KG1 (cell line): Measurements from ENCODE around the gene FBF1.

ENCODE experiments used
- DNase-seq: peaks from one replicate; lab custom pipeline; 2025; lab: John Stamatoyannopoulos, UW

The FBF1 gene

DNA sequence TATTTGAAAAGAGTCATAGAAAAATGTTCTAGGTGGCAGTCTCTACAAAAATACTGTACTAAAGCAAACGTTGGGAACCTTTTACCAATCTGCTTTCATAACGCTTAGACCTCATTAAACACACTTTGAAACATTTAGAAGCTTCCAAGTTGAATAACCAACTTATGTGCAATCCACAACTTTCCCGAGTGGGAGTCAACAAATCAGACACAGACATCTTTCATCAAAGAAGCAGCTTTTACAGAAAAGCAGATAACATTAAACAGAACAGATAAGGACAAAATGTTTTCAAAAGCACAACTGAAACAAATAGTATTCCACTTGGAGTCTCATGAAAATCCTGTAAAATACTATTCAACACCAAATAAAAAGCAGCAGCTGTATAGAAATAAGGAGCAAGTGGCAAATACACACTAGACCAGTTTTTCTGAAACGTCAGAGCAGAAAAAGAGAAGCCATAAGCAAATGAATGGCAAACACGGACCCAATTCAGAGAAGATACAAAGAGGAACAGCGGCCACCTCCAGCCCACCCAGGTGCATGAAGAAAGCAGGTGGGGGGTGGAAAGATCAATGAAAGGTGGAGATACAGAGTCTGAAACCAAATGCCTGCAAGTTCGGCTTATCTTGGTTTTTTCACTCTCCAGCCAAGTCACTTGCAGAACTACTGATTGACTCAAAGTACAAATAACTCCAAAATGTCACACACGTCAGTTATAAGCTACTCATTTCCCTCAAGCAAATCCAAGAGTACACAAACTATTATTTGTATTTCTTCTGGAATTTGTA is 18.4 kb upstream of the FBF1 start:
- no peak for DNase-seq

DNA sequence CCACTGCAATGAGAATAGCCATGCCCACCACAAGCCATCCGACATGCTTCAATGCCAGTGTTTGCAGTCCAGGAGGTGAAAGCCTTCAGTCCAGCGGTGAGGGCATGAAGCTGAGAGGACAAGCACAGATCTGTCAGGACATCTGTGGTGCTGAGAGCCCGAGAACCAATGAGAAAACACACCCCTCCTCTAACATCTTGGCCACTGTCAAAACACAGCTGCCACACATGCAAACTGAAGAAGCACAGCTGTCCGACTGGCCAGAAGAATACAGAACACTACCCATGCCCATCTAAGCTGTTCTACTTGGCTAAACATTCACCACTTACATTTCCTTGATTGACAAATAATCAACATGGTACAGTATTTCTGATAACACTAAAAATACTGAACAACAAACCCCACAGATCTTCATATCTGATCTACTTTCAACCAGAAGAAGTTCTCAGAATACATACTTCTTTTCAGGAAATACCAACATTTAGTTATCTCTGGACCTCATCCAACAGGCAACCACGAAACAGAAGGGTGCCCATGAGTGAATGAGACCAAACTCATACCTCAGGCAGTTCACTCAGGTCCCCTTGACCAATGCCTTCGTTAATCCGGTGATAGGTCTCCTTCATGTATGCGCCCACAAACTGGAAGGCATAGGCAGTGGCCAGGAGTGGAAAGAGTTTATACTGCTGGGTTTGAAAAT is 10.2 kb upstream of the FBF1 start:
- DNase-seq: no peak

DNA sequence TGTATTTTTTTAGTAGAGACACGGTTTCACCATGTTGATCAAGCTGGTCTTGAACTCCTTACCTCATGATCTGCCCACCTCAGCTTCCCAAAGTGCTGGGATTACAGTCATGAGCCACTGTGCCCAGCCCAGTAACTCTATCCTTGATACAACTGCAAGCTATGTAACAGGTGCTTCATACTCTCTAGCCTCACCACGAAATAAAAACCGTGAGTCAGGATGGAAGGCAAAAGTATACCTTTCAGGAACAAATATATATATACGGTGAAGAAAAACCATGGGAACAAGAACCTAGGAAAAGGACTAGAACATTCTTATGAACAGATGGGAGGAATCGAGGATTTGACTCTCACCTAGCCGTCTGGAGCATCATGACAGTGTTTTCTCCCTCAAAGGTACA is 9.6 kb upstream of the FBF1 start:
- DNase-seq: no peak

DNA sequence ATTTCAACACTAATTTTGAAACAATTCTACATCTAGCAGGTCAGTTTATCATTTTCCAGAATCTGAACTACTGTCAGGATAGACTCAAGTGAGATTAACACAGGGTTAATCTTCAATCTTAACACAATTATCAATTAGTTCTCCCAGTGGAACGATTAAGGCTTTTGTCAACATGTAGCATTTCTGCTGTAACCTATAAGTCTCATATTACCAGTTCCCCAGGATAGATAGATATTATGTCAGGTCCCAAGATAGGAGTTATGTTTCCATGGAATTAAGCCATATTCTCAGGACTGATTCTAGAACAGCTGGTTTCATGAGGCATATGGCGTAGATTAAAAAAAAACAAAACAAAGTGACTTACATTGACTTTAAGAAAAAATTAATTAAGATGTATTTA is 4.4 kb upstream of the FBF1 start:
- no peak for DNase-seq

DNA sequence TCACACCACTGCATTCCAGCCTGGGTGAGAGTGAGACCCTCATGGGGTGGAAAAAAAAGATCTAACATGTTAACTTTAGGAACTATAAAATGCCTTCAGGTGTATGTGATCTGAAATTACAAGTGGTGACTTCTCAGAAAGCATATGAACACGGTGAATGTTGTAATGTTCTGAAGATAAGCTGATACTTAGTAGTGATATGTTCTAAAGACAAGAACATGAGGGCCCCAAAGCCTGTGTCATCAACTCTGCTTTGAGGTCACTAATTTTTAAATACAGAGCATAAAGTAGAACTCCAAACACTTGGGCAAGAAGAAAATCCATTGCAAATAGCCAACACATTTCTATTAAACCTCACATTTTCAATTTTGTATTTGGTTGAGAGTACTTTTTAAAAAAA is 2.6 kb upstream of the FBF1 start:
- no peak for DNase-seq

DNA sequence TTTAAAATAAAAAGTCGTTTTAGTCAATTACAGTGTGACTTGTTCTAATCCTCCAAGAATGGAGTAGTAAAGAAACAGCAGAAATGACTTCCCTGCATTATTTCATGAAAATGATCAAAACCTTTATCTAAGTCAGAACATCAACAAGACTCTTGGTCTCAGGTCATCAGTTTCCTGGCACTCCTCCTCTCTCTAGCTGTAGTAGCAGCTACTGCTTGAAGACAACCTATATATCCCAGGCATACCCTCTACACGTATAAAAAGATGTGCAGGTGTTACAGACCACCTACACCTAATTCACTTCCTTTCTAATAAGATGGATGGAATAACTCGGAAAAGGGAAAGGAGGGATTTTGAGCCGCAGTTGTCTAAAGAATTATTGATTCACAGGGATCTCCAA is 1.6 kb upstream of the FBF1 start:
- DNase-seq: no peak

DNA sequence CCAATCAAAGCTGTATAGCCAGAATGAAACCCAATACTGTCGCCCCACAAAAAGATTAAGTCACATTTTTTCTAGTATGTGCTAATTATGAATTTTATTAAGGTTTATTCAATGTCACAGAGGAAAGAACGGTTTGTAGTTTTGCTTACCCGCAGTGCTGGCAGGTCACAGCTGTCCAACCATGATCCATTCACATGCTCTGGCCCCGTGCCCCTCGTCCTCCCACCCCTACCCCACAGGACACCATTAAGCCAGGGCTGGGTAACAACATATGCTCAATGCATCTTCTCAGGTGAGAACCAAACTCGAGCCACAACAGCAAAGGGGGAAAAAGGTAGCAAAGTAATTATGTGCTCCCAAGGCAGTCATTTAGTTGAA is 589 bp upstream of the FBF1 start:
- DNase-seq: no peak

DNA sequence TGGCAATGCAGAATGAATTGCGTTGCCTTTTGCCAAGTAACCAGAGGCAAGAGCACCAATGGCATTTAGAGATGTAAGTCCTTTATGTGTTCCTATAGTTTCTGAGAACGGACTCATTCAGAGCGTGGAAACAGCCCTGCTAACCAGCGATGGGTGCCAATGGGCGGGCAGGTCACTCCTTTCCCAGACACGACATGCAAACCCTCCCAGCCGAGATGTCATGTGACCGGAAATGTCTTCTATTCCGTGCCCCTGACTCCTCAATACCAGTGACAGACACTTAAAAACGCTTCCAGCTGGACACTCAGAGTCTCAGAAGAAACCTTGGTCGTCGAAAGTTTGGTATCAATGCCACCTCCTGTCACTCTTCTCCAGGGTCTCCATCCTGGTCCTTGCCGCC is 3.2 kb downstream of the FBF1 start:
- DNase-seq: no peak

DNA sequence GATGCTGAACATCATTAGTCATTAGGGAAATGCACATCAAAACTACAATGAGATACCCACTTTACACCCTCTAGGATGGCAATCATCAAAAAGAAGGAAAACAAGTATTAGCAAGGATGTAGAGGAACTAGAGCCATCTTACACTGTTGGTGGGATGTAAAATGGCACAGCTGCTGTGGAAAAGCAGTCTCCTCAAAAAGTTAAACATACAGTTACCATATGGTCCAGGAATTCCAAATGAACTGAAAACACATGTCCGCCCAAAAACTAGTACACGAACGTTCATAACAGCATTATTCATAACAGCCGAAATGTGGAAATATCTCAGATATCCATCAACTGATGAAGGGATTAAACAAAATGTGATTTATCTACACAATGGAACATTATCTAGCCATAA is 7.0 kb downstream of the FBF1 start:
- no peak for DNase-seq

DNA sequence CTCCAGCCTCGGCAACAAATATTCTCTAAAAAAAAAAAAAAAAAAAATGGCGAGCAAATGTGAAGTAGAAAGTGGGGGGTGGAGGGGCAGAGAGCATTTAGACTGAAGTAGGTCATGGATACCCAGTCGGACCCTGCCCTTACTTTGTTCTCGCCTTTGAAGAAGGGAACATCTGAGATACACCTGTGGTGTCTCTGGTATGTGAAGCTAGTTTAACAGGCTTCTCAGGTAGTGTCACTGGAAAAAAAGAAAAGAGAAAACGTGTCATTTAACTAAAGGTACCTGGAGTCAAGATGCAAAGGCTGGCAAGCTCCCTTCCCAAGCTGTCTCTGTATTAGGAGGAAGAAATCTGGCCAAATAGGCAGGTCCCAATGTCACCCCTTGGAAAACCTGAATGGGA is 8.0 kb downstream of the FBF1 start:
- no peak for DNase-seq

DNA sequence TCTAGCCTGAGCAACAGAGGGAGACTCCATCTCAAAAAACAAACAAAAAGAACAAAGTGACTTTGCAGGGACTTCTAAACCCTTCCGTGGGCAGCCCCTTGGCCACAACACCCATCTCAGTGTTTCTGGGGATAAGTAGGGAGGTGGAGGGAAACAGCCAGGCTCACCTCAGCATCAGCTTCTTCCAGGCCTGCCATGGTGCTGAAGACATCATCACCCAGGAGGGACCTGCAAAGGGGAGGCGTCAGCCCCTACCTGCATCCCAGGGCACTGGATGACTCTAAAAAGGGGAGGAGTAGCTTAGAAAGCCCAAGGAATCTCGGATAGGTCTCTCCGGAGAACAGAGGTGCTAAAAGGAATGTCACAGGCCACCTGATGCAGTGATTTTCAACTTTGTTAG is 9.8 kb downstream of the FBF1 start:
- no peak for DNase-seq

DNA sequence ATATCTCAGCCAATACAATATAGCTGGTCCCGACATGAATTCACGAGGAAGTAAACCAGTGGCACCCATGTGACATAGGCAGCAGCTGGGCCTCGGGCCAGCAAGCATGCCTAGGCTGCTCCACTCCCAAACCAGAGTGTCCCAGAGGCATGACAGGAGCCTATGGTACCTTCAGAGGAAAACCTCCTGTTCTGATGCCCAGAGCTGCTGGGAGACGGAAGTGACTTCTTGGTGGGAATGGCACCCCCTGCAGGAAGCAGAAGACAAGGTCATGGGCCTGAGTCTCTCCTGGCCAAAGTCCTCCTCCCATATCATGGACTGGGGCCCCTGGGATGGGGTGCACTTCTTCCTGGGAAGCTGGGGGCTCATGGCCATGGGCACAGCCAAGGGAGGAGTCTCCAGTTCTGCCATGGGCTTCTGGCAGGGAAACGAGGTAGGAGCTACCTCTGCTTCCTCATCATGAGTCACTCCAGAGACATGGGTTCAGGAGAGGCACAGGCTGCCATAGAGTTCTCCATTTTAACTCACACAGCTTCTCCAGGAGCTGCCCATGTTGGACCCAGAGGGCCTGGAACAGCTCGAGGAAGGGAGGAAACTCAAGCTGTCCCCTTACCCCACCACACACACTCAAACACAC is 13.4 kb downstream of the FBF1 start:
- no peak for DNase-seq

DNA sequence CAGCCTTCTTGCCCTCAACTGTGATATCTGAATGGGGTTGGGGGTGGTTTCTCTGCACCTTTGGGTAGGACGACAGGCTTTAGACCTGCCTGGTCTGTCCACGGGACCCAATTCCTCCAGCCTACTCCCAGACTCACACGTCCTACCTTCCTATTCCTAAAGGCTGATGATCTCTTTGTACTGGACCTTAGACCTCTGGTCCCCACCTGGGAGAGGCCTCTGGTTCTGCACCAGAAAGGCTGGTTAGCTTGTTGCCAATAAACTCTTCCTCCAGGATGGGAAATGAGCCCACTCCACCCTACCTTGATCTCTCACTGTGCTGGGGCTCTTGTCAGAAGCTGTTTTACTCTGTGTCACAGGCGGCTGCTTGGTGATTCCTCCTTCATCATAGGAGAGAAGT is 14.4 kb downstream of the FBF1 start:
- no peak for DNase-seq

DNA sequence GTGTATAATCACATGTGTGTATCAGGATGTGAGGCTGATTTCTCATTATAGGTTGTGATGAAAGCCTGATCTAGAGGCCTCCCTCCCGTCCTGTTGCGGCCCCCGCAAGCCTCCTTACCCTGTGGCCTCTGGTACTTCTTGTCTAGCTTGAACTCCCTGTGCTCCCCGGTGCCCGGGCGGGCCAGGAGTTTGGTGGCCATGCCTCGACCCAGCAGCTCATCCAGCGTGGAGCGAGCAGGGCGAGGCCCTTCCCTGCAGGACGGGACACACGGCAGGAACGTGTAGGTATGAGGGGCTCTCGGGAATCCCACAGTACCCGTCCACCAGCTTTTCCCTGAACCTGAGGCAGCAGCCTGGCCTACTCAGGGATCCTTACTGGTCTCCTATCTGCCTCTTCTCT is 14.9 kb downstream of the FBF1 start:
- DNase-seq: no peak

DNA sequence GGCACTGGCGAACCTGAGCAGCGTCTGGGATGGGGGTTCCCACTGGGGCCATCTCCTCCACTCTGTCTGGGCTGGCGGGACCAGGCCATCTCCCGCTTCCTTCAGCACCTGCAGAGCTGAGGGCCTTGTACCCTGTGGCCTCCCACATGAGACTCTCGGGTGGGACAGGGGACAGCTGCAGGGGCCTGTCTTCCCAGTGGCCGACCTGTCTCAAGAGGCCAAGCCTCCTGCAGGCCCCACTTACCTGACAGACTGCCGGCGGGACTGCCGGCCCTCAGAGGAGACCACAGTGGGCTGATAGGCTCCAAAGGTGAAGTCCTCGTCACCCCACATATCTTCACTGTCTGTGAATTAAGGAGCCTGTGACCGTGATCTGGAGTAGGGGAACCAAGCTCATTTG is 15.7 kb downstream of the FBF1 start:
- no peak for DNase-seq

DNA sequence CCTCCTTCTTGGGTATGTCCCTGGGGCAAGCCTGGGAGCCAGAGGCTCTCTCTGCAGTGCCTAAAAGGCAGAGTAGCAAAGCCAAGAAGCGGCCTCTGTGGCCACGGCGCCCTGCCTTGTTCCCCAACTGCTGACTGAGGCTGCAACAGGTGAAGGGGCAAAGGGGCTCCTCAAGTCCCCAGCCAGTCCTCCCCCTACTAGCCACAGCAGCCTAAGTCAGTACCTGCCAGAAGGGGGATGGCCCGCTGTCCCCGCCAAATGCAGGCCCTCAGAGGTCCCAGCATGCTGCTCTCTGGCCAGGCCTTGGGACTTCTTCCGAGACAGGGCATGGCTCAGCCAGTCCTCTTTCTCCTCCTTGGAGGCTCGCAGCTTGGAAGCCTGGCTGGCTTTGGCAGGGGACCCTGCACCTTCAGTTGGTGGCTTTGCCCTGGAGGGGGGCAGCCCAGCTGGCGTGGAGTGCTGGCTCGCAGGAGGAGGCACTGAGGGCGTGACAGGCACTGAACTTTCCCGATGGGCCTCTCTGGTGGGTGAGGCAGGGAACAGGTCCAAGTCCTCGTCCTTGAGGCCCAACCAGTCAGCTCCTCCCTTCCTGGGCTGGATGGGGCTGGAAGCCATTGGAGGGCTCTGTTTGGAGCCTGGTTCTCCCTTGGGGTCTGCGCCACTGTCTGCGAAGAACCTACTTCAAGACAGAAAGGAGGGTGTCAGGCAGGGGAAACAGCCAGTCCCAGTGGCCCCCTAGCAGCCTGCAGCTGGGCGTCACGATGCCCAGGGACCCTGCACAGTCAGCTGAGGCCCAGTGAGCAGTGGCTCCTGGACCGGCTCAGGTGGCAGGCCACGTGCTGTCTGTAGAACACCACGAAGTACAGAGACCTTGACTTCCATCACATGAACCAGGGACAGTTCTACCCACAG is 17.6 kb downstream of the FBF1 start:
- no peak for DNase-seq

DNA sequence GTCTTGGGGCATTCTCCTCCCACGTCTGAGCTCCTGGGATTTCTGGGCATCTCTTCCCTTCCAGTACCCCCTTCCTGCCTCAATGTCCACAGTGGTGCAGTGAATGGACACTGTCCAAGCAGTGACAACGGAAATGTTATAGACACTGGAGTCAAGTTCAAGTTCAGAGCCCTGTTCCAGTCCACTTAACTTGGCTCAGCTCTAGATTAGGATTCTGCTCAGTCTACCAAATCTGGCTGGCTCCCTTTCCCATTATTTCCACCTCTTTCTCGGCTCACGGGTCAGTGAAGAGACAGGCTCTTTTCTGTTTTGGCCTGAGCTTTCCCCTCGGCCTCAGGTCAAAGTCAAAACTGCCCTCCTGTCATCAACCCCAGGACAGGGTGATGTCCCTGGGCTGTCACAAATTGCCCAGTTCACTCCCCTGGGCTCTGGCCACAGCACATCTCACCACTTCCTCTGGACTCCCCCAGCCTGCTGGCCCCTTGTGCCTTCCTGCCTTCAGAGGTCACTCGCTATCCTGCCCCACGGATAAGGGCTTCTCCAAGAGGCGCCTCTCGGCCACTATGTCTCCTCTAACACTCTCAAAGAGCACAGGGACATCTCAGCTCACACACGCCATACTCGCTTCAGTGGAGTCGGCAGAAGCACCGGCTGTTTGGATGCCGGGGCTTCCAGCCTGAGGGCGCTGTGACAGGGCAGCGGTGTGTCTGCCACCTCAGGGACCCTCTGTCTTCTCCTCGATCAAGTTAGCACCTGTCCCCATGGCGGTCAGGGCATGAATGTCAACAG is 18.5 kb downstream of the FBF1 start:
- no peak for DNase-seq

DNA sequence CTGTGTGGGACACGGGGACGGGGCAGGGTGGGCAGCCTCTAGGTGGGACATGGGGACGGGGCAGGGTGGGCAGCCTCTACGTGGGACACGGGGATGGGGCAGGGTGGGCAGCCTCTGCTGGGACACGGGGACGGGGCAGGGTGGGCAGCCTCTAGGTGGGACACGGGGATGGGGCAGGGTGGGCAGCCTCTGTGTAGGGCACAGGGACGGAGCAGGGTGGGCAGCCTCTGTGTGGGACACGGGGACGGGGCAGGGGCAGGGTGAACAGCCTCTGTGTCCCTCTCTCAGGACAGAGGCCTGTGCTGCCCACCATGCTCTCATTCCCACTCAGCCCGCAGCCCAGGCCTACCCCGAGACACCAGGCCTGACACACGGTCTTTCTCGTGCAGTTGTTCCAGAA is 19.2 kb downstream of the FBF1 start:
- DNase-seq: no peak

DNA sequence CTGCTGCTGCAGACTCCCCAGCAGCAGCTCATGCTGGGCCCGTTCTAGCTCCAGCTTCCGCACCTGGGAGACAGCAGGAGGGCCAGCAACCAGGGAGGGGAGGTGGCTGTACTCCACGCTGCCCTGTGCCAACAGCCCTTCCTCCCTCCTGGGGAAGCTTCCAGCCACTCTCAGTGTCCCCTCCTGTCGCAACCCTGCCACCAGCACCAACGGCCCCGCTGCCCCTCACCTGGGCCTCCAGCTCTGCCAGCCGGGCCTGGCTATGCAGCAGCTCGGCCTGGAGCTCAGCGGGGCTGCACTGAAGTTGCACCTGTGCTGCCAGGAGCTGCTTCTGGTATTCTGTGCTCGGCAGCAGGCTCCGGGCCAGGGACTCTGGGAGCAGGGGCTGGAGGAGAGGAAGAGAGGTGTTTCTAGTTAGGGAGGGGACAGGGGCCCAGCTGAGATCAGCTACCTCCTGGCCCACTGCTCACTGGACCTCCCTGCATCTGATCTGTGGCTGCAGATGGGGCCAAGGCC is 20.7 kb downstream of the FBF1 start:
- no peak for DNase-seq

DNA sequence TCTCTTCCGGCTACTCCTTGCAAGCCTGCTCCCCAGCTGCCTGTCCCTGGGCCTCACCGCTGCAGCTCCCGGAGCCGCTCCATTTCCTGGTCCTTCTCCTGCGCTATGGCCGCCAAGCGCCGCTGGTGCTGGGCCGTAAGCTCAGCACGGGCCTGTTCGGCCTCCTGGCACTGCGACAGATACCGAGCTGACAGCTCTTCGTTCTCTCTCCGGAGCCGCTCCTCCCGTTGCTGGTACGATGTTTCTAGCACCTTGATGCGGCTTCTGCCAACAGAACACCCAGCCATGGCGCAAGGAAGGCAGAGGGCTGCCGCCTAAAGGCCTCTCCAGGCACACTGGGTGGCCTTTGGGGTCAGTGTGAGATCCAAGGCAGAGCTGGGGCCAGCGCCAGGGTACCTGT is 21.2 kb downstream of the FBF1 start:
- DNase-seq: no peak

DNA sequence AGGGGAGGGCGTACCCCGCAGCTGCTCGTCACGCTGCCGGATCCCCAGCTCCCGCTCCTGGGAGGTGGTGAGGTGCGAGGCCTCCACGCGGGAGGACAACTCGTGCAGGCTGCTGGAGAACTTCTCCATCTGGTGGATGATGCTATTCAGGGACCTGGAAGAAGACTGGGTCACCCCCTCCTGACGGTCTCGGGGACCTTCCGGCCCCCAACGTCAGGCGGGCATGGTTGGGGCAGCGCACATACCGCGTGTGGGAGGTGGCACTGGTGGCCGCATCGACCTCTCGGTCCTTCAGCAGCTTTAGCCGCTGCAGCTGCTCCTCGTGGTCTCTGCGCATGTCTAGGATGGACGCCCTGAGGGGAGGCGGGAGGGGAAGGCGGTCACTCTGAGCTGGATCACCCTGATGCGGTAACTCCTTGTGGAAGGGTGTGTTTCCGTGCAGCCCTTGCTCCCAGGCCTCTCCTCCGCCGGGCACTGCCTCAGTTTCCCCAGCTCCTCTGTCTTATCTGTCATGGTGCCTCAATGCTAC is 22.9 kb downstream of the FBF1 start:
- no peak for DNase-seq
